ENCODE data around the gene TLCD4. TPM values are rescaled to one million over a fixed set of nuclear protein-coding genes. Genes with fewer than 3 reads are reported as not detected.

TLCD4 gene
- total RNA-seq, 1 experiment from 2014 or later: 12.1 TPM

DNA sequence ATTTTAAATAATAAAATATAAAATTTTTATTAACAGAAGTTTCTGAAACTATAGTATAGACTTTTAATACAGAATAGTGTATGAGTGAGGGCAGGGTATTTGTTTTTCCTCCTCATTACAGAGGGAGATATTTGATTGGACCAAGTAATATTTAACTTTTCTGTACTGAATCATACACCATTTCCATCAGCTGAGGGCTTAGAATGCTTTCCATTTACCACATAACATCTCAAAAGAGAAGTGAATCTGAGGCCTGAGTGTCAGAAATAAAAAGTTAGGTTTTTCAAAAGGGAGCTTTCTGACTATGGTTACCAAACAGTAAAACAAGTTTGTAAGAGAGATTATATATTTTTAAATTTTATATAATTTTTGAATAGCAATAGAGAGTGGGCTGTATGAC, 29.5 kb downstream of the TLCD4 start:
- H3K4me2 ChIP-seq (ENCODE audit: low read length): no peak overlapping the region
- RAD21 ChIA-PET (ENCODE audit: low non-redundant PET in 1 of 2, low total read pairs in 2 of 2, uncharacterized antibody in 2 of 2, unreplicated experiment in 2 of 2): no interaction called here
- H2AFZ ChIP-seq (ENCODE audit: low read depth, low read length, poor library complexity, severe bottlenecking): no peak overlapping the region
- H3K36me3 ChIP-seq (ENCODE audit: control insufficient read depth in 1 of 2, insufficient read depth in 2 of 2, low read length in 2 of 2): no peaks in the 10 kb centered on the region
- no peak overlapping the region for H3K4me3 ChIP-seq (replicated peaks in 1 of 2; ENCODE audit: low read depth in 1 of 2, low read length in 2 of 2)
- no peaks in the 10 kb centered on the region for H3K79me2 ChIP-seq (ENCODE audit: insufficient read depth, low read length)
- no peaks in the 10 kb centered on the region for H3K27me3 ChIP-seq (ENCODE audit: insufficient read depth, low read length)
- H4K20me1 ChIP-seq (ENCODE audit: insufficient read depth): no peaks in the 10 kb centered on the region
- POLR2A ChIA-PET: no interaction called here
- ATAC-seq (no peak), DNase-seq (ENCODE audit: low read depth, low spot score) (no peak)
- no peak for TF ChIP-seq EZH2phosphoT487 (IDR thresholded peaks at IDR 0.05; ENCODE audit: borderline replicate concordance)
- TF ChIP-seq, protein P1, sequence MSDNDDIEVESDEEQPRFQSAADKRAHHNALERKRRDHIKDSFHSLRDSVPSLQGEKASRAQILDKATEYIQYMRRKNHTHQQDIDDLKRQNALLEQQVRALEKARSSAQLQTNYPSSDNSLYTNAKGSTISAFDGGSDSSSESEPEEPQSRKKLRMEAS (IDR thresholded peaks at IDR 0.05): no peak
- TF ChIP-seq, protein P2, sequence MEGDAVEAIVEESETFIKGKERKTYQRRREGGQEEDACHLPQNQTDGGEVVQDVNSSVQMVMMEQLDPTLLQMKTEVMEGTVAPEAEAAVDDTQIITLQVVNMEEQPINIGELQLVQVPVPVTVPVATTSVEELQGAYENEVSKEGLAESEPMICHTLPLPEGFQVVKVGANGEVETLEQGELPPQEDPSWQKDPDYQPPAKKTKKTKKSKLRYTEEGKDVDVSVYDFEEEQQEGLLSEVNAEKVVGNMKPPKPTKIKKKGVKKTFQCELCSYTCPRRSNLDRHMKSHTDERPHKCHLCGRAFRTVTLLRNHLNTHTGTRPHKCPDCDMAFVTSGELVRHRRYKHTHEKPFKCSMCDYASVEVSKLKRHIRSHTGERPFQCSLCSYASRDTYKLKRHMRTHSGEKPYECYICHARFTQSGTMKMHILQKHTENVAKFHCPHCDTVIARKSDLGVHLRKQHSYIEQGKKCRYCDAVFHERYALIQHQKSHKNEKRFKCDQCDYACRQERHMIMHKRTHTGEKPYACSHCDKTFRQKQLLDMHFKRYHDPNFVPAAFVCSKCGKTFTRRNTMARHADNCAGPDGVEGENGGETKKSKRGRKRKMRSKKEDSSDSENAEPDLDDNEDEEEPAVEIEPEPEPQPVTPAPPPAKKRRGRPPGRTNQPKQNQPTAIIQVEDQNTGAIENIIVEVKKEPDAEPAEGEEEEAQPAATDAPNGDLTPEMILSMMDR (IDR thresholded peaks at IDR 0.05 in 2 of 3, conservative IDR thresholded peaks at IDR 0.05 in 1 of 3; ENCODE audit: borderline replicate concordance in 1 of 3, insufficient read depth in 1 of 3, low read depth in 2 of 3, low read length in 2 of 3): no peak
- TF ChIP-seq RAD21 (IDR thresholded peaks at IDR 0.05; ENCODE audit: low read depth): no peak
- TF ChIP-seq ELF1 (IDR thresholded peaks at IDR 0.05; ENCODE audit: borderline replicate concordance, low read depth): no peak
- TF ChIP-seq, protein P3, sequence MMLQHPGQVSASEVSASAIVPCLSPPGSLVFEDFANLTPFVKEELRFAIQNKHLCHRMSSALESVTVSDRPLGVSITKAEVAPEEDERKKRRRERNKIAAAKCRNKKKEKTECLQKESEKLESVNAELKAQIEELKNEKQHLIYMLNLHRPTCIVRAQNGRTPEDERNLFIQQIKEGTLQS (IDR thresholded peaks at IDR 0.05): no peak
- no peaks in the 10 kb centered on the region for H3K9me3 ChIP-seq (ENCODE audit: control insufficient read depth in 1 of 2, insufficient read depth in 1 of 2, low read depth in 1 of 2, low read length in 2 of 2)
- no TSS peak for BruUV-seq (replicated peaks)
- intact Hi-C loops (cut with micrococcal nuclease): no loop called here
- CTCF ChIA-PET: no interaction called here
- no peaks in the 10 kb centered on the region for H3K9me2 ChIP-seq (ENCODE audit: insufficient read depth)
- H3K27ac ChIP-seq (ENCODE audit: low read depth, low read length): no peak overlapping the region
- no peaks in the 10 kb centered on the region for H3K4me1 ChIP-seq (ENCODE audit: control insufficient read depth in 1 of 2, insufficient read depth in 2 of 2, low read length in 2 of 2)
- no peak overlapping the region for H3K9ac ChIP-seq (ENCODE audit: low read length)

DNA sequence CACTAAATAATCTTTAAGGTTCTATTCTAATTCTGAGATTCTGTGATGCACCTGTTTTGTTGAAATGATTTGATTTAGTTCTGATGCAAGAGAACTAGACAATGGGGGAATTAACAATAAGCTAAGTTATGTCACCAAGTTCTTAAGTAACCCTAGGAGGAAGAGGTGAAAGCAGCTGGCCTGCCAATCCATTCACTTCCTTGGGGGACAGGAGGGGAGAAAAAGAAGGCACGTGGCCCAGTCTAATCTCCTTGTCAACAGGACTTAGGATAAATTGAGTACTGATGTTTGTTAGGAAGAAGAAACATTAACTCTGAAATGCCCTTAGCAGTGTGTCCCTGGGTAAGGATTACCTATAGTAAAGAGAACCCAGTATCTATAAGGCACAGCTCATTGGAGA, 36.9 kb downstream of the TLCD4 start:
- ATAC-seq (no peak), DNase-seq (ENCODE audit: low read depth, low spot score) (no peak)
- H3K9me2 ChIP-seq (ENCODE audit: insufficient read depth): no peaks in the 10 kb centered on the region
- H3K27me3 ChIP-seq (ENCODE audit: insufficient read depth, low read length): no peaks in the 10 kb centered on the region
- intact Hi-C loops (cut with micrococcal nuclease): no loop called here
- no peaks in the 10 kb centered on the region for H3K9me3 ChIP-seq (ENCODE audit: control insufficient read depth in 1 of 2, insufficient read depth in 1 of 2, low read depth in 1 of 2, low read length in 2 of 2)
- H3K9ac ChIP-seq (ENCODE audit: low read length): no peak overlapping the region
- H4K20me1 ChIP-seq (ENCODE audit: insufficient read depth): no peaks in the 10 kb centered on the region
- H3K4me3 ChIP-seq (replicated peaks in 1 of 2; ENCODE audit: low read depth in 1 of 2, low read length in 2 of 2): no peak overlapping the region
- no peaks in the 10 kb centered on the region for H3K36me3 ChIP-seq (ENCODE audit: control insufficient read depth in 1 of 2, insufficient read depth in 2 of 2, low read length in 2 of 2)
- no peaks in the 10 kb centered on the region for H3K79me2 ChIP-seq (ENCODE audit: insufficient read depth, low read length)
- POLR2A ChIA-PET: interaction anchor here (0.6 kb wide), 1 partner anchor 61 kb away, joined by 5 read pairs; no protein-coding TSS in a partner anchor
- CTCF ChIA-PET: no interaction called here
- BruUV-seq (replicated peaks): no TSS peak
- no peaks in the 10 kb centered on the region for H3K4me1 ChIP-seq (ENCODE audit: control insufficient read depth in 1 of 2, insufficient read depth in 2 of 2, low read length in 2 of 2)
- RAD21 ChIA-PET (ENCODE audit: low non-redundant PET in 1 of 2, low total read pairs in 2 of 2, uncharacterized antibody in 2 of 2, unreplicated experiment in 2 of 2): no interaction called here
- no peak overlapping the region for H3K4me2 ChIP-seq (ENCODE audit: low read length)
- no peak overlapping the region for H2AFZ ChIP-seq (ENCODE audit: low read depth, low read length, poor library complexity, severe bottlenecking)
- no peak overlapping the region for H3K27ac ChIP-seq (ENCODE audit: low read depth, low read length)
- TF ChIP-seq YY1 (IDR thresholded peaks at IDR 0.05; ENCODE audit: extremely low read depth, insufficient replicate concordance, low read depth, low read length) (no peak), RAD21 (IDR thresholded peaks at IDR 0.05; ENCODE audit: low read depth) (no peak), CEBPB (IDR thresholded peaks at IDR 0.05; ENCODE audit: low read depth) (no peak), SRF (IDR thresholded peaks at IDR 0.05; ENCODE audit: low read depth) (no peak), EZH2 (IDR thresholded peaks at IDR 0.05) (no peak), EGR1 (IDR thresholded peaks at IDR 0.05; ENCODE audit: low read depth) (no peak), FOSL1 (IDR thresholded peaks at IDR 0.05; ENCODE audit: low read depth) (no peak), ZFX (IDR thresholded peaks at IDR 0.05) (no peak), EZH2phosphoT487 (IDR thresholded peaks at IDR 0.05; ENCODE audit: borderline replicate concordance) (no peak), SIN3A (IDR thresholded peaks at IDR 0.05; ENCODE audit: low read depth) (no peak)
- TF ChIP-seq, protein P3 (IDR thresholded peaks at IDR 0.05): no peak
- TF ChIP-seq, protein P1 (IDR thresholded peaks at IDR 0.05): no peak
- TF ChIP-seq, protein P2 (IDR thresholded peaks at IDR 0.05 in 2 of 3, conservative IDR thresholded peaks at IDR 0.05 in 1 of 3; ENCODE audit: borderline replicate concordance in 1 of 3, insufficient read depth in 1 of 3, low read depth in 2 of 3, low read length in 2 of 3): no peak
